ENCODE data around the gene GSTM3.

GSTM3 gene

GRCh38 chr1:109769330-109770078 lies 28.7 kb upstream of the GSTM3 start (continued):
- TF ChIP-seq, protein P1, sequence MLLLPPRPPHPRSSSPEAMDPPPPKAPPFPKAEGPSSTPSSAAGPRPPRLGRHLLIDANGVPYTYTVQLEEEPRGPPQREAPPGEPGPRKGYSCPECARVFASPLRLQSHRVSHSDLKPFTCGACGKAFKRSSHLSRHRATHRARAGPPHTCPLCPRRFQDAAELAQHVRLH (tag by site-specific recombination; IDR thresholded peaks at IDR 0.05) = no peak
- no peak for TF ChIP-seq ZNF664 (tag by site-specific recombination; IDR thresholded peaks at IDR 0.05)
- no peak for TF ChIP-seq IKZF3 (tag by site-specific recombination; IDR thresholded peaks at IDR 0.05)
- no peak for TF ChIP-seq AEBP2 (tag by site-specific recombination; IDR thresholded peaks at IDR 0.05; ENCODE audit: borderline replicate concordance)
- no peak for TF ChIP-seq ZBTB20 (tag by site-specific recombination; IDR thresholded peaks at IDR 0.05)
- TF ChIP-seq KLF9 (tag by site-specific recombination; IDR thresholded peaks at IDR 0.05; ENCODE audit: low read depth) = no peak
- TF ChIP-seq ZNF404 (tag by site-specific recombination; IDR thresholded peaks at IDR 0.05) = no peak
- TF ChIP-seq ZNF362 (tag by site-specific recombination; IDR thresholded peaks at IDR 0.05) = no peak
- TF ChIP-seq ZNF571 (tag by site-specific recombination; IDR thresholded peaks at IDR 0.05) = no peak
- TF ChIP-seq ZNF121 (tag by site-specific recombination; IDR thresholded peaks at IDR 0.05) = no peak
- TF ChIP-seq, protein P2, sequence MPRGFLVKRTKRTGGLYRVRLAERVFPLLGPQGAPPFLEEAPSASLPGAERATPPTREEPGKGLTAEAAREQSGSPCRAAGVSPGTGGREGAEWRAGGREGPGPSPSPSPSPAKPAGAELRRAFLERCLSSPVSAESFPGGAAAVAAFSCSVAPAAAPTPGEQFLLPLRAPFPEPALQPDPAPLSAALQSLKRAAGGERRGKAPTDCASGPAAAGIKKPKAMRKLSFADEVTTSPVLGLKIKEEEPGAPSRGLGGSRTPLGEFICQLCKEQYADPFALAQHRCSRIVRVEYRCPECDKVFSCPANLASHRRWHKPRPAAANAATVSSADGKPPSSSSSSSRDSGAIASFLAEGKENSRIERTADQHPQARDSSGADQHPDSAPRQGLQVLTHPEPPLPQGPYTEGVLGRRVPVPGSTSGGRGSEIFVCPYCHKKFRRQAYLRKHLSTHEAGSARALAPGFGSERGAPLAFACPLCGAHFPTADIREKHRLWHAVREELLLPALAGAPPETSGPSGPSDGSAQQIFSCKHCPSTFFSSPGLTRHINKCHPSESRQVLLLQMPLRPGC (tag by site-specific recombination; IDR thresholded peaks at IDR 0.05) = peak; percentile 53
- TF ChIP-seq ZNF302 (tag by site-specific recombination; IDR thresholded peaks at IDR 0.05; ENCODE audit: low read depth) = no peak
- no peak for TF ChIP-seq ZNF214 (tag by site-specific recombination; IDR thresholded peaks at IDR 0.05; ENCODE audit: borderline replicate concordance)
- TF ChIP-seq ZNF785 (tag by site-specific recombination; IDR thresholded peaks at IDR 0.05) = no peak
- TF ChIP-seq OSR2 (tag by site-specific recombination; IDR thresholded peaks at IDR 0.05) = 0 out of 2 replicates have a peak, but pooled peaks have one; percentile 9
- TF ChIP-seq, protein P3, sequence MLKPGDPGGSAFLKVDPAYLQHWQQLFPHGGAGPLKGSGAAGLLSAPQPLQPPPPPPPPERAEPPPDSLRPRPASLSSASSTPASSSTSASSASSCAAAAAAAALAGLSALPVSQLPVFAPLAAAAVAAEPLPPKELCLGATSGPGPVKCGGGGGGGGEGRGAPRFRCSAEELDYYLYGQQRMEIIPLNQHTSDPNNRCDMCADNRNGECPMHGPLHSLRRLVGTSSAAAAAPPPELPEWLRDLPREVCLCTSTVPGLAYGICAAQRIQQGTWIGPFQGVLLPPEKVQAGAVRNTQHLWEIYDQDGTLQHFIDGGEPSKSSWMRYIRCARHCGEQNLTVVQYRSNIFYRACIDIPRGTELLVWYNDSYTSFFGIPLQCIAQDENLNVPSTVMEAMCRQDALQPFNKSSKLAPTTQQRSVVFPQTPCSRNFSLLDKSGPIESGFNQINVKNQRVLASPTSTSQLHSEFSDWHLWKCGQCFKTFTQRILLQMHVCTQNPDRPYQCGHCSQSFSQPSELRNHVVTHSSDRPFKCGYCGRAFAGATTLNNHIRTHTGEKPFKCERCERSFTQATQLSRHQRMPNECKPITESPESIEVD (tag by site-specific recombination; IDR thresholded peaks at IDR 0.05) = no peak
- no peak for TF ChIP-seq ZNF777 (tag by site-specific recombination; IDR thresholded peaks at IDR 0.05; ENCODE audit: borderline replicate concordance)
- TF ChIP-seq HOXC10 (CRISPR knock-in tag; IDR thresholded peaks at IDR 0.05) = no peak
- TF ChIP-seq ZNF549 (tag by site-specific recombination; IDR thresholded peaks at IDR 0.05) = no peak
- TF ChIP-seq ZNF707 (tag by site-specific recombination; IDR thresholded peaks at IDR 0.05) = no peak
- TF ChIP-seq ZSCAN30 (tag by site-specific recombination; IDR thresholded peaks at IDR 0.05) = no peak
- TF ChIP-seq ZNF629 (tag by site-specific recombination; IDR thresholded peaks at IDR 0.05) = no peak
- TF ChIP-seq TCF7L2 (IDR thresholded peaks at IDR 0.05; ENCODE audit: borderline replicate concordance, low read depth, low read length) = no peak
- TF ChIP-seq OVOL3 (tag by site-specific recombination; IDR thresholded peaks at IDR 0.05) = no peak
- no peak for TF ChIP-seq ZNF221 (tag by site-specific recombination; IDR thresholded peaks at IDR 0.05; ENCODE audit: borderline replicate concordance)
- no peak for TF ChIP-seq SETDB1 (IDR thresholded peaks at IDR 0.05; ENCODE audit: insufficient read length, low read length)
- TF ChIP-seq ZBTB8A (tag by site-specific recombination; IDR thresholded peaks at IDR 0.05) = no peak

Measured in HEK293 (cell line).